Thymus (tissue), 11 donors: ENCODE measurements around the gene MED1. TPM values are rescaled to one million over a fixed set of nuclear protein-coding genes. Genes with fewer than 3 reads are reported as not detected.

Experiments
- DNase-seq, 9 donors: peaks; one replicate each; pipeline ENCODE4 v3.0.0-alpha.2; 2013; ENCODE audit warnings: low spot score in 9 of 9, low read depth in 6 of 9, missing footprints in 1 of 9
- H3K27ac ChIP-seq, 2 donors: one replicate each; pipeline ENCODE4 v1.5.1; 2013; ENCODE audit warnings: control low read depth in 1 of 2, low read depth in 1 of 2, low read length in 1 of 2, mild to moderate bottlenecking in 1 of 2, moderate library complexity in 1 of 2
- H3K27me3 ChIP-seq, 2 donors: one replicate each; pipeline ENCODE4 v1.5.1; 2013; ENCODE audit warnings: low read length in 1 of 2; ENCODE audit not compliant: control insufficient read depth in 2 of 2, insufficient read depth in 1 of 2
- H3K36me3 ChIP-seq, 2 donors: one replicate each; pipeline ENCODE4 v1.5.1; 2013; ENCODE audit warnings: low read length in 1 of 2, mild to moderate bottlenecking in 1 of 2, moderate library complexity in 1 of 2; ENCODE audit not compliant: control insufficient read depth in 2 of 2, insufficient read depth in 2 of 2
- H3K4me1 ChIP-seq, 2 donors: one replicate each; pipeline ENCODE4 v1.5.1; 2013; ENCODE audit warnings: low read length in 2 of 2; ENCODE audit not compliant: control insufficient read depth in 2 of 2, insufficient read depth in 2 of 2
- H3K4me3 ChIP-seq, 2 donors: one replicate each; pipeline ENCODE4 v1.5.1; 2013; ENCODE audit warnings: low read length in 2 of 2, control low read depth in 1 of 2, mild to moderate bottlenecking in 1 of 2
- H3K9me3 ChIP-seq, 2 donors: one replicate each; pipeline ENCODE4 v1.5.1; 2013; ENCODE audit warnings: low read length in 1 of 2, mild to moderate bottlenecking in 1 of 2; ENCODE audit not compliant: control insufficient read depth in 2 of 2, insufficient read depth in 1 of 2
- WGBS: extraction: QIAGEN DNeasy Blood & Tissue Kit; methylation state at CpG from one replicate; pipeline ENCODE4 v1.1.7; 2013; 5-methylcytosine and 5-hydroxymethylcytosine counted together
- polyA plus RNA-seq: library from polyadenylated mRNA; stranded (reverse); fragments of 200-250 nt; gene quantifications from one replicate; pipeline ENCODE4 v1.2.3, GENCODE V29; 2013
- total RNA-seq: library from RNA; stranded (reverse); fragments of 120-200 nt; gene quantifications from one replicate; pipeline ENCODE4 v1.2.4, GENCODE V29; 2013
- donor health status: healthy.

The MED1 gene
- total and polyA plus RNA-seq, 2 donors: 10.9 to 19.1 TPM

DNA sequence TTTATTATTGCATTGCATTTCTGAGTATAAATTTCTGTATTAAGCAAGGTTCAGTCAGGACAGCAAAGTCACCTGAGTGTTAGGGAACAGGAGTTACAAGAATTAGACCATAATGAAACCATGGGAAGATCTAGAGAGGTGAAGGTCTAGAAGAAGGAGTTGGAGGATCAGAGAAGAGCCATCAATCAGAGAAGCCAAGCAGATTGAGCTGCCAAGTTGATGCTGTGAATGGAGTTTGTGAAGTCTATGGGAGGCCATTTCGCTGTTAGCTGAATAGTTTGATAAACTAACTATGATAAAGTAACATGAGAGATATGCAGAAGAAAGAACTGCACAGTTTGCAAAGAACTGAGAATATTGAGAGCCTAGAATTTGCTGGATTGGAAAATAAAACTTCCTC, 90.0 kb downstream of the MED1 start:
- Histone ChIP-seq H3K36me3 (no peaks in the 10 kb centered on the region), H3K9me3 (no peaks in the 10 kb centered on the region), H3K4me1 (no peaks in the 10 kb centered on the region), H3K27ac (no peak overlapping the region), H3K27me3 (no peaks in the 10 kb centered on the region), H3K4me3 (no peak overlapping the region)
- WGBS: 98% methylated on average over 1 of the region's 1 CpG
- DNase-seq: no peak

DNA sequence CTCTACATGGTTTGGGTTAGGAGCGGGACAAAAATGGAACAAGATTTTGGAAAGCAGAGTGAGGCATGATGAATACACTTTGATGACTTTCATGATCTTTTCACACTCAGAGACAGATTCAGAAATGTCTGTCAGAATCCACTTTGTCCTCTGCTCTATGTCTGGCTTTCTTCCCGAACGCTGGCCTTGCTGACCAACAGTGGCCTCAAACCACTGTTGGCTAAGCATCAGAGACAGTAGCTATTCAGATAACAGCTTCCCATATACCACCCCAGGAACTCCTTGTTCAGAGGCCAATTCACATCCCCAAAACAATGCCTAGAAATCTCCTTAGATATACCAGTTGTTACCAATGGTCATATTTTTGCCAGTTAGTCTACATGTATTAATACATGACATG, 90.5 kb downstream of the MED1 start:
- Histone ChIP-seq H3K9me3 (no peaks in the 10 kb centered on the region), H3K27ac (no peak overlapping the region), H3K4me3 (no peak overlapping the region), H3K4me1 (no peaks in the 10 kb centered on the region), H3K27me3 (no peaks in the 10 kb centered on the region), H3K36me3 (no peaks in the 10 kb centered on the region)
- DNase-seq: no peak
- WGBS: 98% methylated on average over 3 of the region's 3 CpGs

DNA sequence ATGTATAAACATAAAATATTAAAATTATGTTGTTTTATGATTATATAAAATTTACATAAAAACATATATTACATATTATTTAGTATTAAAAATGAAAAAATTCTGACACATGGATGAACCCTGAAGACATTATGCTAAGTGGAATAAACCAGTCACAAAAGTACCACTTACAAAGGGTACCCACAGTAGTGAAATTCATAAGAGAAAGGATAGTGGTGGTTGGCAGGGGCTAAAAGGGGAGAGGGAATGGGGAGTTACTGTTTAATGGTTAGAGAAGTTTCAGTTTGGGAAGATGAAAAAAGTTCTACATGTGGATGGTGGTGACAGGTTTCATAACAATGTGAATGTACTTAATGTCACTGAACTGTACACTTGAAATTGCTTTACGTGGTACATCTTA, 91.1 kb downstream of the MED1 start:
- DNase-seq: no peak
- H3K27ac ChIP-seq: no peak overlapping the region
- no peaks in the 10 kb centered on the region for H3K36me3 ChIP-seq
- no peak overlapping the region for H3K4me3 ChIP-seq
- no peaks in the 10 kb centered on the region for H3K4me1 ChIP-seq
- no peaks in the 10 kb centered on the region for H3K9me3 ChIP-seq
- H3K27me3 ChIP-seq: no peaks in the 10 kb centered on the region
- WGBS: 99% methylated on average over 1 of the region's 1 CpG

DNA sequence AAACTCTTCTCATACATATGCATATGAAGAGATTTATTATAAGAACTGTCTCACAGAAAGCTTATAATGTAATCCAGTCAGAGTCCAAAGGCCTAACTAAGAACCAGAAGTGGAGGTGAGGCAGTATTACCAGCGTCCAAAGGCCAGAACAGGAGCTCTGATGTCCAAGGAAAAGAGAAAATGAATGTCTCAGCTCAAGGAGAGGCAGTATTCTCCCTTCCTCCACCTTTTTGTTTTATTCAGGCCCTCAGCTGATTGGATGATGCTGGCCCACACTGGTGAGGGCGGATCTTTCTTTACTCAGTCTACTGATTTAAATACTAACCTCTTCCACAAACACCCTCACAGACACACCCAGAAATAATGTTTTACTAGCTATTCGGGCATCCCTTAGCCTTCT, 93.1 kb downstream of the MED1 start:
- H3K9me3 ChIP-seq: no peaks in the 10 kb centered on the region
- H3K27me3 ChIP-seq: no peaks in the 10 kb centered on the region
- H3K4me3 ChIP-seq: no peak overlapping the region
- no peaks in the 10 kb centered on the region for H3K4me1 ChIP-seq
- DNase-seq: no peak
- no peak overlapping the region for H3K27ac ChIP-seq
- no peaks in the 10 kb centered on the region for H3K36me3 ChIP-seq
- WGBS: 77% methylated on average over 3 of the region's 3 CpGs

DNA sequence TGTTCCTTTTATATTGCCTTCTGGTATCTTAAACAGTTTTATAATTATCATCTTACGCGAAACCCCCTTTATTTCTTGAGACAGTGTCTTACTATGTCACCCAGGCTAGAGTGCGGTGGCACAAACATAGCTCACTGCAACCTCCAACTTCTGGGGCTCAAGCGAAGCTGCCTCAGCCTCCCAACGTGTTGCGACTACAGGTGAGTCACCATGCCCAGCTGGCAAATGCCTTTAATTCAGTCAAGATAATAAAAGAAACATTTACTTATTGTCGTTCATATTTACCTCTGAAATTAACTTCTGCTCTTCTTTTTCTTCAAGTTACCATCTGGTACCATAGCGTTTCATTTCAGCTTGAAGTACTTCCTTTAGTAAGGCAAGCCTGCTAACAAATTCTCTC, 93.6 kb downstream of the MED1 start:
- Histone ChIP-seq H3K36me3 (no peaks in the 10 kb centered on the region), H3K9me3 (no peaks in the 10 kb centered on the region), H3K27ac (no peak overlapping the region), H3K4me3 (no peak overlapping the region), H3K27me3 (no peaks in the 10 kb centered on the region), H3K4me1 (no peaks in the 10 kb centered on the region)
- DNase-seq: no peak
- 92% methylated on average over 8 of the region's 8 CpGs for WGBS

Other genes with a start within 250 kb of the MED1 start
- gene STAC2, start 225.3 kb downstream of the MED1 start, total RNA-seq: under 0.01 TPM
- 1.6 TPM for gene STAC2, start 225.3 kb downstream of the MED1 start, polyA plus RNA-seq
- 8.7 TPM for gene FBXL20, start 49.6 kb downstream of the MED1 start, total RNA-seq
- gene FBXL20, start 49.6 kb downstream of the MED1 start, polyA plus RNA-seq: 4.2 TPM
- 26.1 TPM for gene CDK12, start 10.2 kb upstream of the MED1 start, total RNA-seq
- 14.2 TPM for gene CDK12, start 10.2 kb upstream of the MED1 start, polyA plus RNA-seq
- gene NEUROD2, start 156.7 kb upstream of the MED1 start, total RNA-seq: not detected
- 0.14 TPM for gene NEUROD2, start 156.7 kb upstream of the MED1 start, polyA plus RNA-seq
- gene PPP1R1B, start 175.7 kb upstream of the MED1 start, total RNA-seq: 1.8 TPM
- gene PPP1R1B, start 175.7 kb upstream of the MED1 start, polyA plus RNA-seq: 1.3 TPM
- 15.1 TPM for gene STARD3, start 185.9 kb upstream of the MED1 start, total RNA-seq
- gene STARD3, start 185.9 kb upstream of the MED1 start, polyA plus RNA-seq: 113 TPM
- gene TCAP, start 214.1 kb upstream of the MED1 start, total RNA-seq: 0.28 TPM
- gene TCAP, start 214.1 kb upstream of the MED1 start, polyA plus RNA-seq: 1.7 TPM
- 0.38 TPM for gene PNMT, start 217.2 kb upstream of the MED1 start, total RNA-seq
- gene PNMT, start 217.2 kb upstream of the MED1 start, polyA plus RNA-seq: 2.9 TPM
- gene PGAP3, start 236.8 kb upstream of the MED1 start, total RNA-seq: 6.6 TPM
- gene PGAP3, start 236.8 kb upstream of the MED1 start, polyA plus RNA-seq: 18.5 TPM
- gene ERBB2, start 248.8 kb upstream of the MED1 start, total RNA-seq: 6.1 TPM
- gene ERBB2, start 248.8 kb upstream of the MED1 start, polyA plus RNA-seq: 14.3 TPM